HCT116 (cell line): Measurements from ENCODE around the gene RALGPS1. TPM values are rescaled to one million over a fixed set of nuclear protein-coding genes. Genes with fewer than 3 reads are reported as not detected.

Experiments used
- ATAC-seq: fragments of 200-7000 bp; cut with Tn5 transposase; 2 replicates; pipeline ENCODE4 v1.9.1; 2020; ENCODE audit warnings: mild to moderate bottlenecking, moderate library complexity
- BruUV-seq: library from RNA; stranded (reverse); fragments of 400-500 nt; replicated peaks from 2 replicates; lab custom pipeline; 2021; lab: Mats Ljungman, UMichigan
- CTCF ChIA-PET: fragments of 300-600 bp; sonication (Branson Sonifier 250); formaldehyde crosslinking; loops from one replicate; lab custom pipeline; 2021; ENCODE audit warnings: antibody characterized with exemption; lab: Charles Lee
- POLR2A ChIA-PET: fragments of 300-600, 350-600 bp; sonication (Branson Sonifier 250); formaldehyde crosslinking; loops from one replicate; lab custom pipeline; 2021; ENCODE audit warnings: antibody characterized with exemption; lab: Charles Lee
- RAD21 ChIA-PET, 2 experiments: fragments of 300-600 bp; sonication (Branson Sonifier 250); formaldehyde crosslinking; loops; one replicate each; lab custom pipeline; 2023; ENCODE audit warnings: low total read pairs in 2 of 2; ENCODE audit not compliant: uncharacterized antibody in 2 of 2, unreplicated experiment in 2 of 2, low non-redundant PET in 1 of 2; lab: Charles Lee
- DNase-seq: peaks from one replicate; pipeline ENCODE4 v3.0.0-alpha.2; 2010; ENCODE audit warnings: low read depth, low spot score
- H2AFZ ChIP-seq: fragments of 200-600 bp; shearing (Covaris generic), sonication (generic); 2 replicates; pipeline ENCODE4 v1.6.1; 2017; ENCODE audit warnings: low read depth, mixed run types, mixed read lengths, antibody characterized with exemption, low read length; ENCODE audit not compliant: poor library complexity, severe bottlenecking
- H3K27ac ChIP-seq: 2 replicates; pipeline ENCODE4 v1.5.1; 2012; ENCODE audit warnings: low read depth, low read length
- H3K27me3 ChIP-seq: fragments of 200-600 bp; sonication (generic); 2 replicates; pipeline ENCODE4 v1.6.1; 2016; ENCODE audit warnings: mixed run types, low read length, mixed read lengths; ENCODE audit not compliant: insufficient read depth
- H3K36me3 ChIP-seq, 2 experiments: fragments of 200-500 bp in 1 of 2; fragments of 200-600 bp in 1 of 2; sonication (Bioruptor generic) in 1 of 2; sonication (generic) in 1 of 2; 2 replicates each; pipeline versions ENCODE4 v1.5.1 to v1.6.1; 2014 to 2016; ENCODE audit warnings: low read length in 2 of 2, inconsistent platforms in 1 of 2, mixed read lengths in 1 of 2, mixed run types in 1 of 2; ENCODE audit not compliant: insufficient read depth in 2 of 2, control insufficient read depth in 1 of 2
- H3K4me1 ChIP-seq, 2 experiments: fragments of 200-600 bp in 1 of 2; sonication (generic) in 1 of 2; 2 replicates each; pipeline versions ENCODE4 v1.5.1 to v1.6.1; 2012 to 2017; ENCODE audit warnings: low read length in 2 of 2, inconsistent platforms in 1 of 2, mild to moderate bottlenecking in 1 of 2, mixed read lengths in 1 of 2, mixed run types in 1 of 2, moderate library complexity in 1 of 2; ENCODE audit not compliant: insufficient read depth in 2 of 2, control insufficient read depth in 1 of 2
- H3K4me2 ChIP-seq: fragments of 200-600 bp; sonication (generic); 2 replicates; pipeline ENCODE4 v1.6.1; 2017; ENCODE audit warnings: mixed run types, low read length, mixed read lengths
- H3K4me3 ChIP-seq, 2 experiments: fragments of 200-600 bp in 1 of 2; sonication (generic) in 1 of 2; replicated peaks in 1 of 2; 2 replicates each; pipeline ENCODE4 v1.5.1; 2011 to 2016; ENCODE audit warnings: low read length in 2 of 2, control low read depth in 1 of 2, low read depth in 1 of 2, mild to moderate bottlenecking in 1 of 2, mixed read lengths in 1 of 2, mixed run types in 1 of 2
- H3K79me2 ChIP-seq: fragments of 200-600 bp; sonication (generic); 2 replicates; pipeline ENCODE4 v1.6.1; 2017; ENCODE audit warnings: mild to moderate bottlenecking, mixed run types, low read length, moderate library complexity, mixed read lengths; ENCODE audit not compliant: insufficient read depth
- H3K9ac ChIP-seq: fragments of 200-600 bp; sonication (generic); 2 replicates; pipeline ENCODE4 v1.6.1; 2016; ENCODE audit warnings: low read length, mixed read lengths
- H3K9me2 ChIP-seq: fragments of 200-600 bp; sonication (generic), shearing (Covaris generic); 2 replicates; pipeline ENCODE4 v1.6.1; 2017; ENCODE audit warnings: mixed run types, mild to moderate bottlenecking, moderate library complexity; ENCODE audit not compliant: insufficient read depth
- H3K9me3 ChIP-seq, 2 experiments: fragments of 200-500 bp in 1 of 2; fragments of 200-600 bp in 1 of 2; sonication (Bioruptor generic) in 1 of 2; sonication (generic) in 1 of 2; 2 replicates each; pipeline ENCODE4 v1.6.1; 2014 to 2017; ENCODE audit warnings: low read length in 2 of 2, mixed read lengths in 2 of 2, inconsistent platforms in 1 of 2, low read depth in 1 of 2, mild to moderate bottlenecking in 1 of 2, mixed run types in 1 of 2, moderate library complexity in 1 of 2; ENCODE audit not compliant: control insufficient read depth in 1 of 2, insufficient read depth in 1 of 2
- H4K20me1 ChIP-seq: fragments of 200-600 bp; sonication (generic), shearing (Covaris generic); 2 replicates; pipeline ENCODE4 v1.6.1; 2017; ENCODE audit warnings: mixed run types, mild to moderate bottlenecking, moderate library complexity; ENCODE audit not compliant: insufficient read depth
- ATF3 ChIP-seq: IDR thresholded peaks from 2 replicates; pipeline ENCODE4 v1.6.1; 2012
- EGR1 ChIP-seq: IDR thresholded peaks from 2 replicates; pipeline ENCODE4 v1.6.1; 2012; ENCODE audit warnings: low read depth
- MAX ChIP-seq: IDR thresholded peaks from 2 replicates; pipeline ENCODE4 v1.6.1; 2012
- POLR2A ChIP-seq: IDR thresholded peaks from 2 replicates; pipeline ENCODE4 v1.7.0; 2011; ENCODE audit warnings: borderline replicate concordance; ENCODE audit not compliant: insufficient read depth, insufficient read length; ENCODE audit errors: extremely low read depth
- SP1 ChIP-seq: IDR thresholded peaks from 2 replicates; pipeline ENCODE4 v1.6.1; 2012; ENCODE audit warnings: low read depth
- TCF7L2 ChIP-seq: IDR thresholded peaks from 2 replicates; pipeline ENCODE4 v1.7.0; 2011; ENCODE audit warnings: borderline replicate concordance, inconsistent platforms; ENCODE audit not compliant: insufficient read depth, insufficient read length; ENCODE audit errors: extremely low read depth
- intact Hi-C: fragments of 100-400 bp; cut with micrococcal nuclease; formaldehyde crosslinking; loops from 2 replicates; pipeline ENCODE4 v1.10.0; 2022
- total RNA-seq: library from RNA; stranded (reverse); gene quantifications from one replicate; pipeline ENCODE4 v1.2.1, GENCODE V29; 2021; ENCODE audit not compliant: unreplicated experiment

Gene RALGPS1
- total RNA-seq, 1 experiment from 2014 or later: 7.6 TPM

GRCh38 chr9:127180457-127181314 lies 266.1 kb downstream of the RALGPS1 start:
- Histone ChIP-seq H3K4me2 (no peak overlapping the region), H3K27ac (no peak overlapping the region), H4K20me1 (no peaks in the 10 kb centered on the region), H3K27me3 (no peaks in the 10 kb centered on the region), H2AFZ (no peak overlapping the region), H3K9me3 (no peaks in the 10 kb centered on the region), H3K79me2 (no peaks in the 10 kb centered on the region), H3K4me3 (no peak overlapping the region), H3K9me2 (no peaks in the 10 kb centered on the region), H3K9ac (no peak overlapping the region), H3K4me1 (peaks cover 0 to 4% of the 10 kb centered on the region in 2 experiments; a peak in 1 of 4 replicates), H3K36me3 (no peaks in the 10 kb centered on the region)
- CTCF ChIA-PET: no interaction called here
- RAD21 ChIA-PET: no interaction called here
- POLR2A ChIA-PET: no interaction called here
- no peak for DNase-seq
- no peak for ATAC-seq
- intact Hi-C loops: no loop called here
- no TSS peak for BruUV-seq
- TF ChIP-seq EGR1 (no peak), SP1 (no peak)

- H3K79me2 ChIP-seq: no peaks in the 10 kb centered on the region
- no peak overlapping the region for H3K27ac ChIP-seq
- no peak for ATAC-seq
- H3K36me3 ChIP-seq: no peaks in the 10 kb centered on the region
- H2AFZ ChIP-seq: no peak overlapping the region
- H3K9ac ChIP-seq: no peak overlapping the region
- no peaks in the 10 kb centered on the region for H4K20me1 ChIP-seq
- H3K4me2 ChIP-seq: no peak overlapping the region
- no TSS peak for BruUV-seq
- TF ChIP-seq MAX: no peak
- TF ChIP-seq TCF7L2: no peak
- no peak for TF ChIP-seq POLR2A
- no peak for TF ChIP-seq ATF3
- TF ChIP-seq, all 23 proteins: peak for 0
- intact Hi-C loops: no loop called here
- ChIA-PET RAD21 (no interaction called here), POLR2A (no interaction called here), CTCF (no interaction called here)
- Histone ChIP-seq H3K4me1 (peaks cover under 1 to 10% of the 10 kb centered on the region in 2 experiments; a peak in 1 of 4 replicates), H3K4me3 (no peak overlapping the region), H3K27me3 (no peaks in the 10 kb centered on the region), H3K9me3 (no peaks in the 10 kb centered on the region), H3K9me2 (no peaks in the 10 kb centered on the region)
- no peak for DNase-seq
These were observed 266.7 kb downstream of the RALGPS1 start for GRCh38 chr9:127181315-127181580.
